Common myeloid progenitor, CD34-positive (primary cell): ENCODE data around the gene GCC1. TPM values are rescaled to one million over a fixed set of nuclear protein-coding genes. Genes with fewer than 3 reads are reported as not detected.

Experiments used
- CTCF ChIA-PET: fragments of 350-600 bp; sonication (Branson Sonifier 250); formaldehyde crosslinking; loops from one replicate; lab custom pipeline; 2021; ENCODE audit warnings: antibody characterized with exemption; lab: Charles Lee
- POLR2A ChIA-PET: fragments of 350-600 bp; sonication (Branson Sonifier 250); formaldehyde crosslinking; loops from one replicate; lab custom pipeline; 2021; ENCODE audit warnings: antibody characterized with exemption; lab: Charles Lee
- DNase-seq, 3 donors: peaks; one replicate each; pipeline versions ENCODE4 v3.0.0 to v3.0.0-alpha.2; 2013
- H3K27ac ChIP-seq, 2 experiments: 1 replicate in 1 of 2; 2 replicates in 1 of 2; pipeline ENCODE4 v1.7.0; 2013; ENCODE audit warnings: inconsistent platforms in 2 of 2, low read length in 2 of 2, mild to moderate bottlenecking in 2 of 2, low read depth in 1 of 2, moderate library complexity in 1 of 2; ENCODE audit not compliant: severe bottlenecking in 2 of 2, insufficient read depth in 1 of 2, poor library complexity in 1 of 2
- H3K27me3 ChIP-seq, 5 experiments: replicated peaks in 2 of 5; 1 replicate in 3 of 5; 2 replicates in 2 of 5; pipeline versions ENCODE4 v1.6.1 to v1.7.0; 2013; ENCODE audit warnings: low read length in 4 of 5, mild to moderate bottlenecking in 2 of 5, moderate library complexity in 2 of 5, inconsistent platforms in 1 of 5; ENCODE audit not compliant: insufficient read depth in 5 of 5, control insufficient read depth in 4 of 5
- H3K36me3 ChIP-seq, 4 experiments: 1 replicate in 2 of 4; 2 replicates in 2 of 4; pipeline versions ENCODE4 v1.6.1 to v1.7.0; 2013; ENCODE audit warnings: low read length in 3 of 4, control low read depth in 1 of 4, mild to moderate bottlenecking in 1 of 4; ENCODE audit not compliant: control insufficient read depth in 4 of 4, insufficient read depth in 4 of 4
- H3K4me1 ChIP-seq, 4 experiments: 1 replicate in 3 of 4; 2 replicates in 1 of 4; pipeline versions ENCODE4 v1.6.1 to v1.7.1; 2013; ENCODE audit warnings: low read length in 3 of 4, mild to moderate bottlenecking in 3 of 4, control low read depth in 1 of 4, inconsistent platforms in 1 of 4, moderate library complexity in 1 of 4; ENCODE audit not compliant: control insufficient read depth in 4 of 4, insufficient read depth in 4 of 4; ENCODE audit errors: control extremely low read depth in 1 of 4
- H3K4me3 ChIP-seq, 7 experiments: 1 replicate in 4 of 7; 2 replicates in 3 of 7; pipeline versions ENCODE4 v1.5.1 to v1.7.0; 2013; ENCODE audit warnings: mild to moderate bottlenecking in 7 of 7, low read length in 6 of 7, moderate library complexity in 6 of 7, inconsistent platforms in 2 of 7, low read depth in 2 of 7, control low read depth in 1 of 7; ENCODE audit not compliant: insufficient read depth in 4 of 7, control insufficient read depth in 1 of 7; ENCODE audit errors: extremely low read depth in 1 of 7
- H3K9me3 ChIP-seq, 5 experiments: 1 replicate in 4 of 5; 2 replicates in 1 of 5; pipeline versions ENCODE4 v1.6.1 to v1.7.1; 2013; ENCODE audit warnings: low read length in 4 of 5, mild to moderate bottlenecking in 2 of 5, inconsistent platforms in 1 of 5, low read depth in 1 of 5, moderate library complexity in 1 of 5; ENCODE audit not compliant: control insufficient read depth in 4 of 5, insufficient read depth in 2 of 5; ENCODE audit errors: control extremely low read depth in 1 of 5
- WGBS: methylation state at CpG from one replicate; pipeline ENCODE4 v1.1.5; 2013; ENCODE audit not compliant: insufficient coverage; 5-methylcytosine and 5-hydroxymethylcytosine counted together
- polyA plus RNA-seq: library from polyadenylated mRNA; unstranded; fragments of 120-200 nt; gene quantifications from one replicate; pipeline ENCODE4 v1.2.1, GENCODE V29; 2013

The GCC1 gene
- 21.0 TPM for polyA plus RNA-seq

GRCh38 chr7:127585044-127585953, at the start of gene GCC1:
TSS of gene GCC1 (minus strand) at chr7:127585596. CDS start at chr7:127585182, 414 bp downstream.
- ChIA-PET CTCF (interaction anchor here (0.6 to 1.2 kb wide), 4 partner anchors 9 to 123 kb away, joined by 3 to 5 read pairs (median 3); partner anchors contain the start of gene FSCN3), POLR2A (interaction anchor here (1.2 kb wide), 1 partner anchor 66 kb away, joined by 3 read pairs; the partner anchor contains the start of gene SND1)
- H3K9me3 ChIP-seq = no peaks in the 10 kb centered on the region
- peaks cover 5 to 42% (median 37%) of the 10 kb centered on the region in 4 experiments for H3K4me1 ChIP-seq
- H3K36me3 ChIP-seq = peaks cover 2 to 44% (median 28%) of the 10 kb centered on the region in 4 experiments
- 6% methylated on average over 78 of the region's 78 CpGs for WGBS
- DNase-seq = peak; percentile 90 to 92 (median 91)
- no peaks in the 10 kb centered on the region for H3K27me3 ChIP-seq
- peak within 1 kb of the TSS; percentile 83 to 93 (median 88) for H3K4me3 ChIP-seq
- peak within 1 kb of the TSS; percentile 73 to 92 for H3K27ac ChIP-seq

GRCh38 chr7:127632276-127632910, 47.0 kb upstream of the GCC1 start:
- DNase-seq = no peak
- peaks cover 0 to 3% (median 0%) of the 10 kb centered on the region in 4 experiments for H3K4me1 ChIP-seq
- 88% methylated on average over 5 of the region's 7 CpGs for WGBS
- no peak overlapping the region for H3K27ac ChIP-seq
- no peaks in the 10 kb centered on the region for H3K27me3 ChIP-seq
- ChIA-PET CTCF (no interaction called here), POLR2A (interaction anchor here (0.7 kb wide), 1 partner anchor 15 kb away, joined by 3 read pairs; no protein-coding TSS in a partner anchor)
- H3K9me3 ChIP-seq = no peaks in the 10 kb centered on the region
- H3K4me3 ChIP-seq = no peak overlapping the region
- H3K36me3 ChIP-seq = no peaks in the 10 kb centered on the region

- H3K27me3 ChIP-seq = peaks cover 0 to 4% (median 2%) of the 10 kb centered on the region in 5 experiments
- DNase-seq = peak in 2 of 3 donors; percentile 17 to 22
- WGBS = 0% methylated on average over 1 of the region's 5 CpGs
- no peak overlapping the region for H3K27ac ChIP-seq
- ChIA-PET POLR2A (no interaction called here), CTCF (interaction anchor here (0.6 to 2.6 kb wide), 5 partner anchors 13 to 182 kb away, joined by 3 to 11 read pairs (median 4); partner anchors contain the start of gene ARF5)
- H3K4me3 ChIP-seq = peak overlapping the region in 1 of 7 experiments; percentile 53
- H3K4me1 ChIP-seq = peaks cover 0 to 3% (median 0%) of the 10 kb centered on the region in 4 experiments
- no peaks in the 10 kb centered on the region for H3K36me3 ChIP-seq
- no peaks in the 10 kb centered on the region for H3K9me3 ChIP-seq
Measured at GRCh38 chr7:127629268-127629854, 44.0 kb upstream of the GCC1 start.

- Histone ChIP-seq H3K36me3 (no peaks in the 10 kb centered on the region), H3K9me3 (no peaks in the 10 kb centered on the region), H3K27ac (no peak overlapping the region), H3K4me3 (no peak overlapping the region), H3K4me1 (peaks cover 0 to 3% (median 0%) of the 10 kb centered on the region in 4 experiments), H3K27me3 (peaks cover 0 to 6% (median 3%) of the 10 kb centered on the region in 5 experiments)
- 78% methylated on average over 2 of the region's 3 CpGs for WGBS
- no peak for DNase-seq
- ChIA-PET POLR2A (no interaction called here), CTCF (interaction anchor here (1.2 to 2.6 kb wide), 4 partner anchors 37 to 181 kb away, joined by 3 to 11 read pairs (median 4); partner anchors contain the start of gene ARF5)
Measured at GRCh38 chr7:127628445-127628844, 43.0 kb upstream of the GCC1 start.

GRCh38 chr7:127625331-127625730, 39.9 kb upstream of the GCC1 start:
- peaks cover 0 to 3% (median 0%) of the 10 kb centered on the region in 4 experiments for H3K4me1 ChIP-seq
- CTCF ChIA-PET = interaction anchor here (2.0 kb wide), 1 partner anchor 36 kb away, joined by 6 read pairs; no protein-coding TSS in a partner anchor
- DNase-seq = no peak
- H3K4me3 ChIP-seq = no peak overlapping the region
- no peaks in the 10 kb centered on the region for H3K36me3 ChIP-seq
- H3K27me3 ChIP-seq = peaks cover 8 to 30% (median 17%) of the 10 kb centered on the region in 5 experiments
- no peak overlapping the region for H3K27ac ChIP-seq
- POLR2A ChIA-PET = no interaction called here
- no peaks in the 10 kb centered on the region for H3K9me3 ChIP-seq

- CTCF ChIA-PET = no interaction called here
- 1% methylated on average over 15 of the region's 24 CpGs for WGBS
- no peaks in the 10 kb centered on the region for H3K4me1 ChIP-seq
Measured at GRCh38 chr7:127620406-127621233, 35.2 kb upstream of the GCC1 start.

More at GRCh38 chr7:127620406-127621233, 35.2 kb upstream of the GCC1 start:
- Histone ChIP-seq H3K27me3 (peaks cover 17 to 73% (median 29%) of the 10 kb centered on the region in 5 experiments), H3K36me3 (no peaks in the 10 kb centered on the region), H3K4me3 (no peak overlapping the region), H3K27ac (no peak overlapping the region), H3K9me3 (no peaks in the 10 kb centered on the region)
- DNase-seq = no peak
- POLR2A ChIA-PET = no interaction called here
